Stimulated activated CD8-positive, alpha-beta memory T cell treated with anti-CD3 and anti-CD28 coated beads, Interleukin-2, amount 100 ng/mL, for 1 hour (primary cell): ENCODE results near the gene ATP7A.
"Not testable (repeated sequence)": the region's sequence is repeated elsewhere in the genome, so short reads cannot be mapped to it uniquely, and the experiment has no call there.

Experiments
- DNase-seq, 2 donors: peaks; one replicate each; pipeline ENCODE4 v3.0.0-alpha.2; 2020; ENCODE audit warnings: low read depth in 2 of 2

Gene ATP7A

GRCh38 chrX:77945031-77945430 is 34.5 kb downstream of the ATP7A start:
- DNase-seq = not testable (repeated sequence)

GRCh38 chrX:77945910-77946545 is 35.5 kb downstream of the ATP7A start:
- no peak for DNase-seq

GRCh38 chrX:77946571-77946970 is 36.1 kb downstream of the ATP7A start:
- no peak for DNase-seq

- no peak for DNase-seq
These were observed 39.3 kb downstream of the ATP7A start for GRCh38 chrX:77949840-77950239.

GRCh38 chrX:77952173-77952572 is 41.7 kb downstream of the ATP7A start:
- no peak for DNase-seq

GRCh38 chrX:77953302-77953701 is 42.8 kb downstream of the ATP7A start:
- DNase-seq = no peak

- DNase-seq = no peak
These were observed 43.2 kb downstream of the ATP7A start for GRCh38 chrX:77953708-77954107.

- DNase-seq = no peak
These were observed 50.1 kb downstream of the ATP7A start for GRCh38 chrX:77960567-77960966.

- no peak for DNase-seq
These were observed 50.6 kb downstream of the ATP7A start for GRCh38 chrX:77961063-77961462.

- DNase-seq = no peak
These were observed 51.8 kb downstream of the ATP7A start for GRCh38 chrX:77962068-77962902.

- no peak for DNase-seq
These were observed 55.9 kb downstream of the ATP7A start for GRCh38 chrX:77966361-77966760.

GRCh38 chrX:77967631-77968030 is 57.1 kb downstream of the ATP7A start:
- no peak for DNase-seq

- DNase-seq = no peak
These were observed 59.0 kb downstream of the ATP7A start, which contains the start of gene PGAM4 for GRCh38 chrX:77969538-77969937. TSS of gene PGAM4 (minus strand) at chrX:77969638. CDS start at chrX:77969638, 0 bp downstream.

- DNase-seq = no peak
These were observed 65.3 kb downstream of the ATP7A start for GRCh38 chrX:77975755-77976154.

- DNase-seq = no peak
These were observed 66.6 kb downstream of the ATP7A start for GRCh38 chrX:77977095-77977494.

GRCh38 chrX:77977518-77977917 is 67.0 kb downstream of the ATP7A start:
- no peak for DNase-seq

GRCh38 chrX:77979870-77980269 is 69.4 kb downstream of the ATP7A start:
- DNase-seq = no peak

- no peak for DNase-seq
These were observed 101.4 kb downstream of the ATP7A start for GRCh38 chrX:78011846-78012245.

- DNase-seq = no peak
These were observed 109.3 kb downstream of the ATP7A start for GRCh38 chrX:78019586-78020483.

- no peak for DNase-seq
These were observed 114.0 kb downstream of the ATP7A start for GRCh38 chrX:78024349-78025059.

- DNase-seq = no peak
These were observed 117.3 kb downstream of the ATP7A start for GRCh38 chrX:78027798-78028197.

- DNase-seq = no peak
These were observed 119.2 kb downstream of the ATP7A start for GRCh38 chrX:78029663-78030062.
